Brain pericyte (primary cell): ENCODE results near the gene EPC1.

ENCODE experiments used
- DNase-seq: peaks from one replicate; pipeline ENCODE4 v3.0.0-alpha.2; 2012; ENCODE audit warnings: low read depth, low spot score

Gene EPC1

DNA sequence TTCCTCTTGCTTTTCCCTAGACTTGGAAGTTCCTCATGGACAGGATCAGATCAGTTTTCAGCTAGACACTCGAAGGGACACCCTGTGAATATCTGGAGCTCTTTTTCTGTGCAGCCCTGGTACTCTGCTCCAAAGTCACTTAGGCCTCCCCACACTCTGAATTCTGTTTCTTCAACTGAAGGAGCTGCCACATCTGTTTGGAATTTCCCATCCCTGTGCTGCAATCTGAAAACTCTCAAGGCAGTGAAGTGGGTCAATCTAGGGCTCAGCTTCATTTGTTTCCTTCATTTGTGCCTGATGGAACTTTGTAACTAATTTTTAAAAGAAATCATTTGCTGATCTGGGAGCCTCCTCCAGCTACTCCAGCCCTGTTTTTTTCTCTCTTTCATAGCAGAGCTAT lies 9.6 kb downstream of the EPC1 start:
- no peak for DNase-seq

DNA sequence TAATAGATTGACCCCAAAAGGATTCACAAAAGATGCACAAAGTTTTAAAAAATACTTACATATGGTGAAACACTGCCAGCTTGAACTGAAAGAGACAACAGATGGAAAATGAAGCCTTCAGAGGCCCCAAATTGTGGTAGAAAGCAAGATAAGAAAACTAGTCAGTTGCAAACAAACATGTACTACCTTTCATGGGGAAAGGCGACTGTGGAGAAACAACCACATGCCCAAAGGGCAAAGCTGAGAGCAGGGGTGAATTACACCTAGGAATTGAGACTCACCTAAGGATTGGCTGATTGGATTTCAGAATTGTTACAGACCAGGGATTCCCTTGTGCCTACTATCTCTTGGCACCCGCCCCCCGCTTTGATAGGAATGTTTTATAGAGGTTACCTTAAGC lies 13.1 kb downstream of the EPC1 start:
- DNase-seq = no peak

DNA sequence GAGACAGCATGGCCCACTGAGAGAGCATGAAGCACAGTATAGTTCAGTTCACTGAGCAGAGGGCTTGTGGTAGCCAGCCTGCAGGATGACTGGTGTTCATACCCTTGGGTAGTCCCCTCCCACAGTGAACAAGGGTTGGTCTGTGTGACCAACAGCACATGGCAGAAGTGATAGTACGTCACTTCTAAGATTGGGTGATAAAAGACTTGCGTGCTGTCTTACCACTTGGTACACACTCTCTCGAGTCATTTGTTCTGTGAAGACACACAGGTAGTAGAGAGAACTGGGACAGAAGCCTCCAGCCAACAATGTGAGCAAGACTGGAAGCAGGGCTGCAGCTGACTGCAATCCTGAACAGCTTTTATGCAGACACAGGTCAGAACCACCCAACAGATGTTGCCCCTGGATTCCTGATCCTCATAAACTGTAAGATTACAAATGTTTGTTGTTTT lies 14.6 kb downstream of the EPC1 start:
- no peak for DNase-seq

DNA sequence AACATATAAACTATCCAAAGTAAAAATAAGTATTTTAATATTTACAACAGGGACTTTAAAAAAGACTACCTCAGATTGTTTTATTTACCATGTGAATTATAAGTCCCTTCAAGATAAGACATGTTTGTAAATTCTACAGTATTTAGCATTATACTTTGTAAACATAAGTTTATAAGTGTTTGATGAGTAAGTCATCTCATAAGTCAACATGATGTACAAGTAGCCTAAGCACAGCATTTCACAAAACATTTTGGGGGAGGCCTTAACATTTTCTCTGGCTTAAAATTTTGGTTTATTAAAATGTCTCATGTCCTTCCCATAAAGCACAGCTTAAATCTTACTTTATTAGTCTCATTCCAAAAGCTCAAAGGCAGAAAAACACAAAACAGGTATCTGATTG lies 15.4 kb downstream of the EPC1 start:
- no peak for DNase-seq

DNA sequence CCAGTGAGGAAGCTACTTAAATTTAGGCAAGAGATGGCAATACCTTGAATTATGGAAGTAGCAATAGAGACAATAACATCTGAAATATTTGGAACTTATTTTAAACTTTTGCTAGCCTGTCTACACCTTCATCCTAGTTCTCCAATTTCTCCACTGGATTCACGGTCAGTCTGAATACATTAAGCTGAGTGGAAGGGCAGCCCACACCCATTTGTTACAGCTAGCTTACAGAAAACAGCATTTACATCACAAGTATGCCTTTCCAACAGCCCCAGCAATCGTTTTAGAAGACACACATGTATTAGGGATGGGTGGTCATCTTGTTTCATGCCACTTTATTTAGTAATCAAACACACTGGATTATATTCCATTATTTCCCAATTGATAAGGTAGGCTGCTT lies 16.7 kb downstream of the EPC1 start:
- no peak for DNase-seq

DNA sequence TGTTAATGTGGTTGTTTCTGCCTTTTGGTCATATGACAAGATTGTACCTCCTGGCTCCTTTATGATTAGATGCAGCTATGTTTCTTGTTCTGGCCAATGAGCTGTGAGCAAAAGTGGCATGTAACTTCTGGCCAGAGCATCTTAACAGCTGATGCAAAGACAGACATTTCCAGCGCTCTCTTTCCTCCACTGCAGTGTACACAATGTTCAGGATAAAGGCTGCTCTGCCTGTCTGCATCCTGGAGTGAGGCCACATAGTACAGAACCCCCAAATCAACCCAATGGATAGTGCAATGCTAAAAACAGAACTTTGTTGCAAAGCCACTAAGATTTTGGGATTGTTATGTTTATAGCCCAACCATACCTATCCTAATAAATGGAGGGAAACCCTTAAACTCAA lies 17.9 kb downstream of the EPC1 start:
- no peak for DNase-seq

DNA sequence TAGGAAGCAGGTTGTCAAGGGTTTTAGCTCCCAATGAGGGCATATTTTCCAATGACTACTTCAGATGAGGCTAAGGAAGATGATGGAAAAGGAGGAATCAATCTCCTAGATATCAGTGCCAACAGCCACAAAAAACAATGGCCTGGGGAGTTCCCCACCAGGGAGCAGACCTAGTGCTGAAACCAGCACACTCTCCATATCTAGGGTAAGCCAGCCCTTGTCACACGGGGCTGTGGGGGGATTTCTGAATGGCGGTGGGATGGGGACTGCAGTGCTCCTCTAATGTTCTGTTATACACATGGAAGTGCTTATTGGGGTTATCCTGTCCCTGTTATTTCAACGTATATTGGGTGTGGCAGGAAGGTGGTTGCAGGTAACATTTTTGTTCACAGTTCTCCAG lies 18.5 kb downstream of the EPC1 start:
- DNase-seq = no peak

DNA sequence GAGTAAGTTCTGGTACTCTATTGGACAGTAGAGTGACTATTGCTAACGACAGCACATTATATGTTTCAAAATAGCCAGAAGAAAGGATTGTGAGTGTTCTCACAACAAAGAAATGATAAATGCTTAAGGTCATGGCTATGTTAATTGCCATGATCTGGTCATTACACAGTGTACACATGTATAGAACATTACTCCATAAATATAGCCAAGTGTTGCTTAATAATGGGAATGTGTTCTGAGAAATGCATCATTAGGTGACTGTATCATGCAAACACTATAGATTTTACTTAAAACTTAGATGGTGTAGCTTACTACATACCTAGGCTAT lies 19.6 kb downstream of the EPC1 start:
- DNase-seq = no peak

DNA sequence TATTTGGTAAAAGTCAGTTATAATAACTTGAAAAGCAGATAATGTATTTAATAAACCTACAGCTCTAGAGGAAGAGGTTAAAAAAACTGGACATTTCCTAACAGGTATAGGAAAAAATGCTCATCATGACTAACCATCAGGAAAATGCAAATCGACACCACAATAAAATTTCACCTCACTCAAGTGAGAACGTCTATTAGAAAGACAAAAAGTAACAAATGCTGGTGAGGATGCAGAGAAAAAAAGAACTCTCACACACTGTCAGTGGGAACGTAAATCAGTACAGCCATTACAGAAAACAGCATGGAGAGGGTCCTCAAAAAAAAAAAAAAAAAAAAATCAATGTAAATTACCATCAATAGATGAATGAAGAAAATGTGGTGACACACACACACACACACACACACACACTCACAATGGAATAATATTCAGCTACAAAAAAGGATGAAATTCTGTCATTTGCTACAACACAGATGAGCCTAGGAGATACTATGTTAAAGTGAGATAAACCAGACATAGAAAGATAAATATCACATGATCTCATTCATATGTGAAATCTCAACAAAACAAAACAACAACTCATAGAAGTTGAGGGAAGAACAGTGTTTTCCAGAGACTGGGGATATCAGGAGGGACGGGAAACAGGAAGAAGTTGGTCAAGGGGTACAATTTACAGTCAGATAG lies 20.1 kb downstream of the EPC1 start:
- no peak for DNase-seq

DNA sequence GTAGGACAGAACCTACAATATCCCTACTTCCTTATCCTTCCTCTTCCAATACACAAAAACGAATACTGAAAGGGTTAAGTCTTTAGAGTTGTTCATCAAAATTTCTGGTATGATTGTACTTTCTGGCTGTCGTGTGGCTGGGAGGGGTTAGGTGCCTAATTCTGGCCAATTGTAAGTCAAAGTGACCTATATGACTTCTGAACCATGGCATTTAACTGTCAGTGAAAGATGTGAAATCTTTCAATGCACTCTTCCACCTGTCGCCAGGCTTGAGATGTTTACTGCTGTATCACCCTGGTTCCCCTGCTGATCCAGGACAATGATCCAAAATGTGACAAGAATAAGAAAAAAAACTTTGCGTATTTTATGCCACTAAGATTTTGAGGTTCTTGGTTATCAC lies 20.8 kb downstream of the EPC1 start:
- no peak for DNase-seq

DNA sequence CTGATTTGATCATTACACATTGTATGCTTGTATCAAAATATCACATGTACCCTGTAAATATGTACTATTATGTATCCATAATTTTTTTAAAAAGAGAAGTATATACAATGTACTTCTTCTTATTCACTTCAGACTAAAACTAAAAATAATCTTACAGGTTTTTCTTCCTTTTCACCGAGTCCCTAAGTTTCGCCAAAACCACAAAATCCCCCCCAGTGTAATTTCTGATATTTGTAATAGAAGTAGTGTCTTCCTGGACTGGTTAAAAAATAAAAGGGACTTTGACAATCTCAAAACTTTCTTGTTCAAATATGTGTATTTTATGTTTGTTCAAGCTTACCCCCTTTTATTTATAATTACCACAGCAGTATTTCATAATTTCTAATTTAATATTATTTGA lies 23.9 kb downstream of the EPC1 start:
- DNase-seq = no peak

DNA sequence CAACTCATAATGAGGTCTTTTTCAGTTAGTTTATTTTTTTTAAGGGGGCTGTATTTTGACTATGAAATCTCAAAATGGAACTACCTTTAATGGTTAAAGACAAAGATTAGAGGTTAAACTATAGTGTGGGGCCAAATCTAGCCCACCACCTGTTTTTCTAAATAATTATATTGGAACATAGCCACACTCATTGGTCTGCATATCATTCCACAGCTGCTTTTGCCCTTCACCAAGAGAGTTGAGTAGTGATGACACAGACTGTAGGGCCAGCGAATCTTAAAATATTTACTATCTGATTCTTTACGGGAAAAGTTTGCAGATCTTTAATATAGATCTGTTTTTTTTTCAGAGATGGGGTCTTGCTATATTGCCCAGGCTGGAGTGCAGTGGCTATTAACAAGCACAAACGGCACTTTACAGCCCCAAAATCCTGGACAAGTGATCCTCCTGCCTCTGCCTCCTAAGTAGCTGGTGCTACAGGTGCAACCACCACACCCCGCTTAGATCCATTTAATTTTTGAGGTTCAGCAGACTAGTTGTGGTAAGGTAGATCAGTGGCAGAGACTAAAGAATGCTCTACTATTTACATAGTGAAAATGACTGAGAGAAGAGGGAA lies 25.8 kb downstream of the EPC1 start:
- no peak for DNase-seq

DNA sequence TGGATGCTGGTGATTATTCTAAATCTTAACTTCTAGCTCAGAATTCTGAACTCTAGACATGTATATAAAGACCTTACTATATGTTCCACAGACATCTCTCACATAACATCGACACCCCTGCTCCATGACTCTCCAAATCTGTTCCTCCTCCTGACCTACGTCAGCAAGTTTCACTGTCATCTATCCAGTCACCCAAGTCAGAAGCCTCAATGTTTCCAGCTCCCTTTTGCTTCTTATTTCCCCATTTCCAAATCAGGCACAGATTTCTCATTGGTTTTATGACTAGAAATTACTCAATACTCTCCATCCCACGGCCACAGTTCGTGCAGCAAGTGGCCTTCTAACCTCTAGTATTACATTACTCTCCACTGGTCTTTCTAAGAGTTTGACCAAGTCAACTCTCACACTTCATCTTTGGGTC lies 28.5 kb downstream of the EPC1 start:
- no peak for DNase-seq

DNA sequence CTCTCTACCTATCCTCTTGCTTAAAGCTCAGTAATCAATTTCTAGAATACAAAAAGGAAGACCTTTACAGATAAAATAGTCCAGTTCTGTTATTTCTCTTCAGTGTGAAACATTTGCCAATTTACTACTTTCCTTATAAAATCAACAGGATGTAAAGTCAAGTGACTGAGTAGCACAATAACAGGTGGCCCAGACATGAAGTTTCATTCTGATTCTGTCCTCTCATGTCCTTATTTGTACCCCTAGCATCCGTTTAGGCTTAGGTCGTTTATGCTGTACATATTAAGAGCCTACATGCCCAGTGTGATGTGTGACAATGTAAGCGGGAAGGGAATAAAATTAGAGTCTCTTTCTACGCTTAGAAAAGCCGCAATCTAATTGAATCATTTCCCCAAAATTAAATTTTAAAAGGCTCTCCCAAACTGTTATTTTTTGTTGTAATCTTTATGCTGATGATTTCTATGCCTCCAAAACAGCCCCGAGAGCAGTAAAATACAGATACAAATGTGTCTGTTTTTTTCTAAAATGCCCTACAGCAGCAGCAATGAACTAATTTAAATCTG lies 29.1 kb downstream of the EPC1 start:
- no peak for DNase-seq

DNA sequence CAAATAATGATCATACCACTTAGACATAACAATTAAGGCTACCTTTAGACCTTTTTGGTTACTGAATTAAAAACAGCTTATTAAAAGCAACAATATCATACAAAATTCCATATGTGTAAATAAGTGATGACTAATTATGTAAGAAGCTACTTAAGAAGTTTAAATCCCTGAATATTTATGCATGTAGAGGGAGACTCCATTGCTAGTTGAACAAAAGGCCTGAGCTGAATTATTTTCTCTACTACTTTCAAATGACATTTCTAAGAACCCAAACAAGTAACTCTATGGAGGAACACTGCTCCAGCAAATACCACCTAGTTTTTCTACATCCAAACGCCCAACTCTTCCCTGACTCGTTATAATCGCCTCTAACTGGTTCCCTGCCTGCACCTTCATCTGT lies 31.5 kb downstream of the EPC1 start:
- no peak for DNase-seq

DNA sequence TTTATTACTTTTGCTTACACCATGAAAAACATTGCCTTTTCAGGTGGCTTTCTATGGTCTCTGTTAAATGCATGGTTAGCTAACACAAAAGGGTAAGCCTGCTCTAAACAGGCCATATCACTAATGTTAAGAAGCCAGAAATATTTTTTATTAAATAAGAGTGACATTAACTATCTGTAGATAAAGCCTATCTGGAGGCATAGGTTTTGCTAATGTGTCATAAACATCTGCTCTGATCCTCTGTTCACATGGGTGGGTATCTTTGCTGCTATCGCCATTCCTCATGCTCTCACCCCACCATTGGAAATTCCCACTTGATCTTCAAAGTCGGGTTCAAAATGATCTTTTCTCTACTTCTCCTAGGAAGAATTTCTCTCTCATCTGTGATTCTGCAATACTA lies 32.4 kb downstream of the EPC1 start:
- no peak for DNase-seq

DNA sequence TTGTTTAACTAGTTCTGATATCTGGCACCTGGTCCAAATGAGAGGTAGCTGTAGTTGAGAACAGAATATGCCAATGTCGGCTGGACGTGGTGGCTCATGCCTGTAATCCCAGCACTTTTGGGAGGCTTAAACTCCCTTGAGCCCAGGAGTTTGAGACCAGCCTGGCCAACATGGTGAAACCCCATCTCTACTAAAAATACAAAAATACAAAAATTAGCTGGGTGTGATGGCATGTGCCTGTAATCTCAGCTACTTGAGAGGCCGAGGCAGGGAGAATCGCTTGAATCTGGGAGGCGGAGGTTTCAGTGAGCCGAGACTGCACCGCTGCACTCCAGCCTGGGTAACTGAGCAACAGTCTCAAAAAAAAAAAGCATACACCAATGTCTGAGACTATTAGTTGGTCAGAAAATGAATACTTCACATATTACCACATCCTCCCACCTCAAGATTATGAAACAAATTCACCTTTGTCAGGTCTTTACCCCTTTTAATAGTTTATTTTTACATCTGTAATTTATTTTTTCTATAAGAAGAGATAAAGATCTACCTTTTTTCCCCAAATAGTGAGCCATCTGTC lies 38.8 kb downstream of the EPC1 start:
- no peak for DNase-seq

DNA sequence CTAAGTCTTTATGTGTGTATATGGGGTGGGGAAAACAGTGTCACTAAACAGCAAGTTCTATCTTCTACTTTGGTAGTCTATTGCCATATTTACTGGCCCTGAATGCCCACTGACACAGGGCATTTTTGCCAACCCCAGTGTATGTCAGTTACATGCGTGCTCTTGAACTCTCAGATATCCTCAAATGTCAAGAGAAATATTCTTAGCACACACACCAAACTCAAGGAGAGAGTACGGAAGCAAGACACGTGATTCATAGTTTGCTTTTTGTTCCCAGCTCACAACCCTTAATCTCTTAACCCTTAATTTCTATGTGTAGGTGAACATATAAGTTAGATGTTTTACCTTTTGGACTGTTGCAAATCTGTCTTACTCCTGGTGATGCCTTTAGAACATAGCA lies 39.3 kb downstream of the EPC1 start:
- DNase-seq = no peak

DNA sequence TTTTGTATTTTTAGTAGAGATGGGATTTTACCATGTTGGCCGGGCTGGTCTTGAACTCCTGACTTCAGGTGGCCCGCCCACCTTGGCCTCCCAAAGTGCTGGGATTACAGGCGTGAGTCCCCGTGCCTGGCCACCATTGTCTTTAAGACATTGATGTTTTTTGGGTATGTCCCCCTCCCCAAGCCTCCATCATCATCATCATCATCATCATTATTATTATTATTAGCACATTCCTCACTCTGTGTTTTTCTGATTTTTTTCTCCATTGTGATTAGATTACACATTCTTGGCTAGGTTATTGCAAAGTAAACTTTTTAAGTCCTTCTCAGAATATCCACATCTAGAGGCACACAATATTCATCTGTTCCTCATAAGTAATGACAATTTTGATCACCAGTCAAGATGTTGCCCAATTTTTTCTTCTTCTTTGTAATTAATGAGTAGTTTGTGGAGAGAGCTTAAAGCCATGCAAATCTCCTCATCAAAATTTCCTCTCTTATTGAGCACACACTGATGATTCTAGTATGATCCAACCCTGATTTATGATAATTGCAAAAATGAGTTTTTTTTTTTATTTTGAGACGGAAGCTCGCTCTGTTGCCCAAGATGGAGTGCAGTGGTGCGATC lies 47.5 kb downstream of the EPC1 start:
- DNase-seq = no peak

DNA sequence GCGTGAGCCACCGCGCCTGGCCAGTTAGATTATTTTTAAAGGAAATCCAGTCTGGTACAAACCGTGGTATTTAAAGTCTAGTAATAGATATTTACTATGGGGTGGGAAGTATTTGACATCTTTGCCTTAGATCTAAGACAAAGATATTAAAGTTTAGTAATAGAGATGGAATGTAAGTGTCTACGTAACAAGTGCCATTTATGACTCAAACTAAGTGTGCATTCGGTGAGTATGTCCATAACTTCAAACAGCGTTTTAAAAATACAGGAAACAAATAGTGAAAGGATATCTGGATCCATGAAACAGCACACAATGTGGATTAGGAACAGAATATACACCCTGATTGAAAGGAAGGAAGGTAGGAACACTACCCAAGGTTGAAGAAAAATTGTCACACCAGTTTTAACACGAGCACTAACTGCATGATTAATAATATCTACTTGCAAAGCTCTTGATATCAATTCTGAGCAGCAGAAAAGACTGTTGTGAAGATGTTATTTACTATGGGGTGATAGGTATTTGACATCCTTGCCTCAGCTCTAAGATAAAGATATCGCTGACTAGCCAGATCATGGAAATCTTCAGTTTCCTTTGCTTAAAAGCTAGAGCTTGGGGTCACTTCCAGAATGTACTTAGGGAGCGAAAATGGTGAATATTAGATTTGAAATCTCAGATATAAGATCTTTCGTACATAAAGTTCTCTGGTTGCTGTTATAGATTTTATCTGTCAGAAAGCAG lies 48.7 kb downstream of the EPC1 start:
- DNase-seq = no peak

DNA sequence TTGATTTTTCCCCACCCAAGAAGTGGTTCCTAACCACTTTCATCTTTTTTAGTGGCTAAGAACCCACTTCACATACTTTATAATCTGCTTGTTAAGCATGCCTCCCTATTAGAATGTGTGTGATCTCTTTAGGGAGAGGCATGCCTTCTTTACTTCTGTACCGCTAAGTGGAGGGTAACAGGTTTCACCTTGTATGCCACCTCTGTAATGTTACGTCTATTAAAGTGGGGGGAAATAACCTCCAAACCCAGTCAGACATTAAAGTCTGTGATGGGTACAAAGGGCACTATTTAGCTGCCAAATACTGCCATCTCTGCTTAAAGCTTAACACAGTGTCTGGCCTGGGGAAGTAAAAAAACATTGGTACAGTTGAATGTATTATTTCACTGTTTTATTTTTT lies 51.9 kb downstream of the EPC1 start:
- DNase-seq = no peak

DNA sequence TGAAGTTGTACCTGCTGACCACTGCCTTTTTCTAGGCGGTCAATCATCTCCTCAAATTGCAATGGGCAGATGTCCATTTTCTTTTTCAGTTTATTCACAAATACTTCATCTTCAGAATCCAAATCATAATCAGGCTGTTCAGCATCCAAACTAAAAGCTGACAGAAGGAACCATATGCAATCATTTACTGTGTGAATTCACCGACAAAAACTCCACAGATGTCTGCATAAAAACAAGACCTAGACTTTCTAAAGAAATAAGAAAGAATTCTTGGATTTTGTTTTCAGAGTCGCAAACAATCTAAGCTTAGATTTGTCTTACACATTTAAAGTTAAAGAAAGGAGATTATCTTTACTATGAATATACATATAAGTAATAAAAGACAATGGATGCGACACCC lies 53.4 kb downstream of the EPC1 start:
- DNase-seq = no peak
